Measurements from ENCODE around the gene MTMR12.

MTMR12 gene

DNA sequence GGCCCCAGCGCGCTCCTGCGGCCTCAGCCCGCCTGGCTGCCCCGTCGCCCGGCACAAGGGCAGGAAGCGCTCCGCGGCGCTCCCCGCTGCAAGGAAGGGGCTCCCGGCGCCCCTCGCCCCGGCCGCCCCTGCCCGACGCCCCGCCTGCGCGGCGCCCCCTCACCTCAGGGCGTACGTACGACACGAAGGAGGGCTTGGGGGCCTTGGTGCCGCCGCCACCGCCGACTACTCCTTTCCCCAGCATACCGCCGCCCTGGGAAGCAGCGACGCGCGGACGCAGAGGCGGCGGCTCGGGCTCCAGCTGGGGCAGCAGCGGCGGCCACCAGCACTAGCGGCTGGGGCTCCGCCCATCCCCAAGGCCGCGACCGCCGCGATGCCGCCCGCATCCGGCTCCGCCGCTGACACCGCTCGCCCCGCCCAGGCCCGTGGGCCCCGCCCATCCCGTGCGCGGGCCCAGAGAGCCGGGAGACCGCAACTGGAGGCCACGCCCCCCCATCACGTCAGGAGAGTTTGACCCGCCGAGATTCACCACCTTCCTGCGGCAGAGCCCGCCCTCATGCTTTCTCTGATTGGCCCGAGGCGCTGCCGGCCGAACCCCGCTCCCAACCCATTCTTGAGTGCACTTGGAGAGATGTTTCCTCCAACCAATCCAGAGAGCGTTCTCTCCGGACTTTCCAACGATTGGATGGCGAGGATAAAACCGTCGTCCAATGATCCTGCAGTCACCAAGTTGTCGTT lies at the start of gene MTMR12:
Gene MTMR12 (minus strand): TSS at position 345 of the 738 bp plus-strand sequence. CDS start 101 bp downstream, at position 244.
- Mint-ChIP-seq H3K9me3 (no peaks in the 10 kb centered on the region), H3K4me1 (peaks cover 30% of the 10 kb centered on the region), H3K27me3 (ENCODE audit: low read depth) (no peaks in the 10 kb centered on the region), H3K27ac (peak within 1 kb of the TSS; percentile 82 to 96 (median 93)), H3K4me3 (peak within 1 kb of the TSS; percentile 88 to 98 (median 95)), H3K36me3 (ENCODE audit: low read depth) (peaks cover 16% of the 10 kb centered on the region)
- no peak for TF ChIP-seq CTCF (IDR thresholded peaks at IDR 0.05; ENCODE audit: unreplicated experiment in 3 of 3)

DNA sequence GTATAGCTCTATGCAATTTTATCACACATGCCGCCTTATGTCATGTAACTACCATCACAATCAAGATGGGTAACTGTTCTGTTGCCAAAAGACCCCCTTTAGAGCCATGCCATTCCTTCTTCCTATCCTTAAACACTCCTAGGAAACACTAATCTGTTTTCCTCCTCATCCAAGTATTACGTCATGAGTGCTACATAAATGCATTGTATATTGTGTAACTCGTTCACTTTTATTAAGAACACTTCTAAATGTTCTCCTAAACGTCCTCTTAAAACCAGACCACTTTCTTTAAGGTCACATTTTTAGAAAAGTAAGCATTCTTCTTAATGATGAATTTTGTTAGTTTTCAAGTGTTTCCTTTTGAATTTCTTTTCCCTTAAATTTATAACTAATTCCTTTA lies 49.8 kb upstream of the MTMR12 start:
- no peaks in the 10 kb centered on the region for H3K27me3 Mint-ChIP-seq (ENCODE audit: low read depth)
- no peak overlapping the region for H3K4me3 Mint-ChIP-seq
- no peaks in the 10 kb centered on the region for H3K9me3 Mint-ChIP-seq
- H3K4me1 Mint-ChIP-seq: no peaks in the 10 kb centered on the region
- no peak overlapping the region for H3K27ac Mint-ChIP-seq
- no peak for TF ChIP-seq CTCF (IDR thresholded peaks at IDR 0.05; ENCODE audit: unreplicated experiment in 3 of 3)
- H3K36me3 Mint-ChIP-seq (ENCODE audit: low read depth): peaks cover 54% of the 10 kb centered on the region

DNA sequence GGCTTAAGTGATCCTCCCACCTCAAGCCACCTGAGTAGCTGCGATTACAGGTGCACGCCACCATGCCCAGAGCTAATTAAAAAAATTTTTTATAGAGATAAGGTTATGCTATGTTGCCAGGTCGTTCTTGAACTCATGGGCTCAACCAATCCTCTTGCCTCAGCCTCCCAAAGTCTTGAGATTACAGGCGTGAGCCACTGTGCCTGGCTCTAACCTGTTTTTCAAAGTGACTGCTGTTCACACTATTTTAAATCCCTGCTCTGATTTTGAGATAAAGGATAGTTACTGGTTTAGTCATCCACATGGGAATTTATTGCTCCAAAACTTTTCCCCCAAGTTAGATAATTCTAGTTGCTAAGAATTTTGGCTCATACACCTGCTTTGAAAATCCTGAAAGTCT lies 48.2 kb upstream of the MTMR12 start:
- H3K27me3 Mint-ChIP-seq (ENCODE audit: low read depth): no peaks in the 10 kb centered on the region
- H3K27ac Mint-ChIP-seq: no peak overlapping the region
- TF ChIP-seq CTCF (IDR thresholded peaks at IDR 0.05; ENCODE audit: unreplicated experiment in 3 of 3): no peak
- H3K4me3 Mint-ChIP-seq: no peak overlapping the region
- H3K9me3 Mint-ChIP-seq: no peaks in the 10 kb centered on the region
- H3K36me3 Mint-ChIP-seq (ENCODE audit: low read depth): peaks cover 63% of the 10 kb centered on the region
- no peaks in the 10 kb centered on the region for H3K4me1 Mint-ChIP-seq

DNA sequence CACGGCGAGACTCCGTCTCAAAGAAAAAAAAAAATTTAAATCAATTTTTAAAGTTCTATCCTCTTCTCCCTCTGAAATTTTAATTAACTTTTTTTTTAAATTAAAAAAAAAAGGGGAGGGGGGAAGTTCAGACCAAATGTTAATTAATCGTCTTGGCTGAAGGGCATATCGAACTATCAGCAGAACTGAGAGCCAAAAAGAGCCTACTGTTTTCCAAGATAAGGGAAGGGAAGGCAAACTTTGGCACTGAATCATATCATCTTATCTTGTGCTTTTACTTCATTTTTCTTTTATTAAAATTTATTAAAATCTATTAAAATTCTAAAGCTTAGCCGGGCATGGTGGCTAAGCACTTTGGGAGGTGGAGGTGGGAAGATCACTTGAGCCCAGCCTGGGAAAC lies 45.9 kb upstream of the MTMR12 start:
- TF ChIP-seq CTCF (IDR thresholded peaks at IDR 0.05; ENCODE audit: unreplicated experiment in 3 of 3): no peak
- Mint-ChIP-seq H3K4me3 (no peak overlapping the region), H3K9me3 (no peaks in the 10 kb centered on the region), H3K36me3 (ENCODE audit: low read depth) (peaks cover 73% of the 10 kb centered on the region), H3K27me3 (ENCODE audit: low read depth) (no peaks in the 10 kb centered on the region), H3K27ac (no peak overlapping the region), H3K4me1 (no peaks in the 10 kb centered on the region)

DNA sequence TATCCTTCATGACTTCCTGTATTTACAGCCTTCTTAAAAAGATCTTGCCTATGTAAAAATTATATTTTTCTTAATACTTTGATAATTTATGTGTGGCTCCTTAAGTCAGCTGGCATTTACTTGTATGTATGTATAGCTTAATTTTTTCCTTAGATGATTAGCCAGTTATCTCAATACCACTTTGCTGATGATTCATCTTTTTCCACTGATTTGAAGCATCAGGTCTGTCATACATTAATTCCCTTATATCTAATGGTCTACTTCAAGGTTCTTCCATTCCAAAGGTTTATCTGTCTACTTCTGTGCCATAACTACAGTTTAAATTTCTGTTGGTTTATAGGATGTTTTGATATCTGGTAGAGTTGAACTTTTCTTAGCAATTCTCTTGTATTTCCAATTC lies 44.9 kb upstream of the MTMR12 start:
- H3K4me1 Mint-ChIP-seq: no peaks in the 10 kb centered on the region
- H3K4me3 Mint-ChIP-seq: no peak overlapping the region
- H3K27ac Mint-ChIP-seq: no peak overlapping the region
- H3K27me3 Mint-ChIP-seq (ENCODE audit: low read depth): no peaks in the 10 kb centered on the region
- H3K9me3 Mint-ChIP-seq: no peaks in the 10 kb centered on the region
- H3K36me3 Mint-ChIP-seq (ENCODE audit: low read depth): peaks cover 69% of the 10 kb centered on the region
- no peak for TF ChIP-seq CTCF (IDR thresholded peaks at IDR 0.05; ENCODE audit: unreplicated experiment in 3 of 3)

GRCh38 chr5:32355686-32356085 lies 42.9 kb upstream of the MTMR12 start:
- no peaks in the 10 kb centered on the region for H3K4me1 Mint-ChIP-seq
- no peak for TF ChIP-seq CTCF (IDR thresholded peaks at IDR 0.05; ENCODE audit: unreplicated experiment in 3 of 3)
- no peaks in the 10 kb centered on the region for H3K9me3 Mint-ChIP-seq
- H3K27ac Mint-ChIP-seq: no peak overlapping the region
- no peak overlapping the region for H3K4me3 Mint-ChIP-seq
- H3K36me3 Mint-ChIP-seq (ENCODE audit: low read depth): peaks cover 53% of the 10 kb centered on the region
- H3K27me3 Mint-ChIP-seq (ENCODE audit: low read depth): no peaks in the 10 kb centered on the region

Measured in nephron (organoid).